HFF-Myc (cell line): Measurements from ENCODE around the gene POLR2J2.
"Not testable (repeated sequence)": the region's sequence is repeated elsewhere in the genome, so short reads cannot be mapped to it uniquely, and the experiment has no call there.

Experiments used
- DNase-seq: peaks from one replicate; pipeline ENCODE4 v3.0.0-alpha.2; 2011; ENCODE audit warnings: low read depth; ENCODE audit errors: extremely low read depth
- H3K4me3 ChIP-seq: replicated peaks from 2 replicates; pipeline ENCODE4 v1.5.1; 2011; ENCODE audit warnings: low read depth, mild to moderate bottlenecking, control low read depth, low read length

The POLR2J2 gene

DNA sequence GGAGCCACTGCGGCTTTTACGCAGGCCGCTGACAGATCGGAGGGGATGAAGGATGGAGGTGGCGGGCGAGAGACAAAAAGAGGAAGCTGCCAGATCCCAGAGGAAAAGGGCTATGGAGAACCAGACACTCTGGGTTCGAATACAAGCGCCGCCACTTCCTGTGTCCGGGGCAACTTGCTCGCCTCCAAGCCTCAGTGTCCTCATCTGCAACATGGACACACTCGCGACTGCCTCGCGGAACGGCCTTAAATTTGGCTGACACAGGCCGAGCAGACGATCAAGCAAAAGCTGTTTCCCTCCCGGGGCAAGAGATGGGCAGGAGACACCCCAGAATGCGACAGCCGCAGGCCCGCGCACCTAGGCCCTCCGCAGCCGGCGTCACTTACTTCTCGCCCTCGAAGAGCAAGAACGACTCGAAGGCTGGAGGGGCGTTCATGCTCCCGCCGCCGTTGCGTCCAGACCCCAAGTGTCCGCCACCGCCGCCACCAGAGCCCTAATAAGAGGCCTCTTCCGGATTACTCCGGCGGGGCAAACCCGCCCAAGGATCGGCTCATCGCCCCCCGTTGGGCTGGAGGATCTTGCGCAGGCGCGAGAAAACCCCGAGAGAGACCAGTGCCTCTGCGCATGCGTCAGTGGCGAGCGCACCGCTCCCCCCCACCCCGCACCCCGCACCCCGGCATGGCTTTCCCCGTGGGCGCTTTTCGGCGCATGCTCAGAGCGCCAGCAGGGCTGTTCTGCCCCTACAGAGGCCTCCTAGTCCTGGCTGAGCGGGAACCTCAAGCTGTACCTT, at the start of gene POLR2J2:
TSS of gene POLR2J2 (minus strand) at position 498 of the 790 bp plus-strand sequence. CDS start at position 436, 62 bp downstream.
- H3K4me3 ChIP-seq, result peak within 1 kb of the TSS; percentile 52
- DNase-seq, result peak; percentile 56

DNA sequence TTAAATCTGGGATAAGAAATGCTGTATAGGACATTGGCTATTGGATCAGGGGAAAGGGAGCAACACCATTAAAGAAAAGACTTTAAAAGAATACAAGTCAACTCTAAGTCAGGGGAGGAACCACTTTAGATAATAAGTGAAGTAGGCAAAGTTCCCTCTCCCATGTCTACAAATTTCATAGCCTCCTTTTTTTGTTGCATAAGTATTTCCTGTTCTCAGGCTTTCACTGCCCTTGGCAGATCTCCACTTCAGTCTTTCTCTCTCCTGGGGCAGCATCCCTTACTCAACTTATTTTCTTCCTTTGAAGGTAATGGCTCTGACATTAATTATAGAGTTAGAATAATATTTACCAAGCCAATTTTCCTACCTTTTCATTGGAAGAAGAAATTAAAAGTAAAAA, 47.0 kb upstream of the POLR2J2 start:
- DNase-seq, H3K4me3 ChIP-seq: not testable (repeated sequence)

GRCh38 chr7:102715718-102716117, 44.3 kb upstream of the POLR2J2 start:
- not testable (repeated sequence) for DNase-seq, H3K4me3 ChIP-seq

- DNase-seq, H3K4me3 ChIP-seq: not testable (repeated sequence)
Observed at GRCh38 chr7:102714774-102715522, 43.5 kb upstream of the POLR2J2 start.

DNA sequence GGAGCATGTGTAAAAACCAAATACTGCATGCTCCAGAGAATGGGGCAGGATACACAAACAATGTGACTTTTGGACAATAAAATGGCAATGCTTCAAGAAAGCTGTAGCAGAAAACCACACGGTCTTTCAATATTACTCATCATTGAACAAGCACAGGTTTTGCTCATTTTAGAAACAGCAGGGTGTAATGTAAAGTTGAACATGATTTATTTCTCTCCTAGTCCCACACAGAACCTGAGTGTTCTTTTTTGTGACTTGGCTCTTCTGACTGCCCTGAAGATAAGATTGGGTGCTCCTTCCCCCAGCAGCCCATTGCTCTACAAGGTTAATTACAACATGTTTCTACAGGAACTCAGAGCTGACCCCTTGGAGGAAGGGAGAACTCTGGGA, 42.2 kb upstream of the POLR2J2 start:
- not testable (repeated sequence) for DNase-seq, H3K4me3 ChIP-seq

DNA sequence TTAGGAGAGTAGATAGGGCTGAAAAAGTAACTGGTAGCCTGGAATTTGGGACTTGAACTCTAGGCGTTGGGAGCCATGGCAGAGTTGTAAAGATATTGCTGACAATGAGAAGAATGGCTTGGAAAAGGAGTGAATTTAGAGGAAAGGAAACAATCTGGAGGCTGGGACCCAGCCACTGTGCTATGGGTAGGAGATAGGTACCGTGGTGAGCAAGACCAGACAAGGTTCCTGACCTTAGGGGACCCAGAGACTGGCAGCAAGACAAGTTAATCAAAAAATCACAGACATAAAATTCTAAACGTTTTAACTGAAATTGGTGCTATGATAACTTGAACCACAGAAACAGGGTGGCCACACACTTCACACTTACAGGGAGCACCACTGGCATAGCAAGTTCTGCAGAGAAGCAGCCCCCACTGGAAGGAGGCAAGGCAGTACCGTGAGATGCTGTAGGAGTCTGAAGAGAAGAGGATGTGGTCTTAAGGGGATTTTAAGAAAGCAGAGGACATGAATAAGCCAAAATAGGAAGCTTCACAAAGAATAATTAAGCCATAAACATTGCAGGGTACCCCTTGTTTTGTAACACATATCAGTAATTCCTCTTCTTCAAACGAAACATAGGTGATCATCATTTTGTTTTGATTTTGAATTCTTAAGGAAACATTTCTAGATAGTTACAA, 41.7 kb upstream of the POLR2J2 start:
- DNase-seq, H3K4me3 ChIP-seq: not testable (repeated sequence)

GRCh38 chr7:102698962-102699750, 27.7 kb upstream of the POLR2J2 start:
- DNase-seq, H3K4me3 ChIP-seq: not testable (repeated sequence)

DNA sequence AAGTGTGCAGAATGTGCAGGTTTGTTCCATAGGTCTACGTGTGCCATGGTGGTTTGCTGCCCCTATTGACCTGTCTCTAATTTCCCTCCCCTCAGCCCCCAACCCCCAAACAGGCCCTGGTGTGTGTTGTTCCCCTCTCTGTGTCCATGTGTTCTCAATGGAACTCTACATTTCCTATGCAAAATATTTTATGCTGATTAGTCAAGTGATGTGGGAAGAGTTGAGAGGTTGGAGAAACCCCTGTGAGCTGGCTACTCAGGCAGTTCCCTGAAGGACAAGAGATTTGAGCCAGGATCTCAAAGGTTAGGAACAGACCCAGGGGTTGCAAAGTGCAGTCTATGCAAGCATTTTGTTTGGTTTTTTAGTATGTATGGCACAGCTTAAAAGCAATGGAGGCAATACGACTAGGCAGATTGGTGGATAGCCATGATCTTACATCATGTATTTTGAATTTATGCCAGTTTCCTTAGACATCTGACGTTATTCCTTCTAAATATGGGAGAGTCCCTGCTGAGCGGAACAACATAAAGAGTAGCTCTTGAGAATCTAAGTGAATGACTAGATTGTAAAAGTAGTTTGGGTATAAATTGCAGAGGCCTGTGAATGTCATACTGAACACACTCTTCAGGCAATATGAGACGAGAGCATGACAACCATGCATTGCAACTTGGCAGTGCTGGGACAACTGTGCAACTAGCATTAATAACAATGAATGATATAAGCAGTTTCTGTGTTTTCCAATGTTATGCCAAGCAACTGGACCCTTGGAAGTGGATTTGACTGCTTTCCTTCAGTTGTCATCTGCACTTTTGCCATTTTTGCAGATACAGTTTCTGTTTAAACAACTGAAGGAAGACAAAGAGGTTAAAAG, 26.4 kb upstream of the POLR2J2 start:
- DNase-seq, H3K4me3 ChIP-seq: not testable (repeated sequence)

GRCh38 chr7:102696009-102696408, 24.5 kb upstream of the POLR2J2 start:
- DNase-seq, H3K4me3 ChIP-seq: not testable (repeated sequence)

DNA sequence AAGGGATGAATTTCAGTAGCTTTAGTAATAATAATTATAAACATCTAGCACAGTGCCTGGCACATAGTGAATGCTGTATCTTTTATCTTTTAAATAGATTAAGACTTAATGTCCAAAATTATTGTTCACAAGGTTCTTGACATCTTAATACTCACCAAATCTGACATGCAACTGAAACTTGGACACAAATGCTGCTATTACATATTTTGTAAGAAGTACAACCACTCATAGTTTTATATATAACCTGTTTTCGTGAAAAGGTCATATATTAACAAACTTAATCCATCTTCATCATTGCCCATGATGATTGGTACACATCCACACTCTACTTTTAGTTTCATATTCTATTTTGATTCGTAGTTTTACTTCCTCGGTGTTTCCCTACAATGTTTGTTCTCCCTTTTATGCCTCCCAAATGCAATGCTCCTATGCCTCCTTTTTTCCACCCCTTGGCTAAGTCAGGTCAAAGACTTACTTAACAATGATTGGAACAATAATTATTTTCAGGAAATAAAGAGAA, 23.6 kb upstream of the POLR2J2 start:
- not testable (repeated sequence) for DNase-seq, H3K4me3 ChIP-seq

DNA sequence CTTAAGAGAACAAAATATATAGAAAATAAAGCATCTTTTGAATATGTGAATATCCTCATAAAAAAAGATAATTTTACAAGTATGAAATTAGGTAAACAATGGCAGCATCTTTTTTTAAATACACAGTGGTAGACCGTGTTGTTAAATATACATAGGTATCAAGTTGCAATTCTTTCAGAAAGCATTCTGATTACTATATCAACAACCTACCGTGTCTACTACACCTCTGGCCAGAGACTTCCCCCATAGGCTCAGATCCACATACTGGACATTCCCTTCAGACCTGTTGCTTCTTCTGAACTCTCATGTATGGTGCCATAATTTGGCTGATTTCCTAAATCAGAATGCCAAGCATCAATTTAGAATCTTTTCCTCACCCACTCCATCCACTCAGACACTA, 22.5 kb upstream of the POLR2J2 start:
- not testable (repeated sequence) for DNase-seq, H3K4me3 ChIP-seq

DNA sequence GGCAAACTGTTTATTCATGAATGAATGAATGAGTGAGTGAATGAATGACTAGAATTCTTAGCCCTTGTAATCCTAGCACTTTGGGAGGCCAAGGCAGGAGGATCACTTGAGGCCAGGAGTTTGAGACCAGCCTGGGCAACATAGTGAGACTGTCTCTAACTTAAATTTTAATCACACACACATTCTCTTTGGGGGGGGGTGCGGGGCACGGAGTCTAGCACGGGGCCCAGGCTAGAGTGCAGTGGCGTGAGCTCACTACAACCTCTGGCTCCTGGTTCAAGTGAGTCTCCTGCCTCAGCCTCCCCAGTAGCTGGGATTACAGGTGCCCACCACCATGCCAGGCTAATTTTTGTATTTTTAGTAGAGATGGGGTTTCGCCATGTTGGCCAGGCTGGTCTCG, 19.1 kb upstream of the POLR2J2 start:
- not testable (repeated sequence) for DNase-seq, H3K4me3 ChIP-seq

- peak overlapping the region; percentile 27 for H3K4me3 ChIP-seq
- not testable (repeated sequence) for DNase-seq
Observed at GRCh38 chr7:102689436-102690282, 18.2 kb upstream of the POLR2J2 start.

DNA sequence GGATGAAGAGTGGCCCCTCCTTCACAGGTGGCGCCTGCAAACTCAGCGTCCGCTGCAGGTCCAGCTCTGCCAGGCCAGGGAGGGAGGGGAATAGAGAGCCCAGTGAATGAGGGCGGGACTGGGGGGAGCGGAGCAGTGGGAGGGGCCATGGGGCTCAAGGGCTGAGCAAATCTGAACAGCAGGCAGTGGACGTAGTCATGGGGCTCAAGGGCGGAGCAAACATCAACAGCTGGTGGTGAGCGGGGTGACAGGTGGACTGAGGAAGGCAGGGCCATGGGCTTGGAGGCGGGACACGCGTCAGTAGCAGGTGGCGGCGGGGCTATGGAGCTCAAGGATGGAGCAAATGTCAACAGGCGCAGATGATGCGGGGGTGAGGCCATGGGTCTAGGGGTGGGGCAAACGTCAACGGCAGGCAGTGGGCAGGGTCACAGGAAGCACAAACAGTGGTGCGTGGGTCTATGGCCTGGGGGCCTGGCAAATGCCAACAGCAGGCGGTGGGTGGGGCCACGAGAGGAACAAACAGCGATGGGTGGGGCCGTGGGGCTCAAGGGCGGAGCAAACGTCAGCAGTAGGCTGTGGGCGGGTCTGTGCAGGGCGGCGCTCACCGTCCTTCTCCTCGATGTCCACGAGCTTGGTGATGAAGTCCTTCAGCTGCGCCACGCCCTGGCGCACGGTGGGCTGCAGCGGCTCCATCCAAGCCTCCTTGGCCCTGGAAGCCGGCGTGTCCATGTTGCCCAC, 17.0 kb upstream of the POLR2J2 start:
- not testable (repeated sequence) for DNase-seq, H3K4me3 ChIP-seq

GRCh38 chr7:102682560-102682959, 11.1 kb upstream of the POLR2J2 start:
- not testable (repeated sequence) for H3K4me3 ChIP-seq, DNase-seq

GRCh38 chr7:102680780-102681179, 9.3 kb upstream of the POLR2J2 start:
- not testable (repeated sequence) for H3K4me3 ChIP-seq, DNase-seq
